Cardiac septum (tissue), 1 donor: ENCODE results near the gene CACFD1. TPM values are rescaled to one million over a fixed set of nuclear protein-coding genes. Genes with fewer than 3 reads are reported as not detected.
"Not testable (repeated sequence)": the region's sequence is repeated elsewhere in the genome, so short reads cannot be mapped to it uniquely, and the experiment has no call there.

ENCODE experiments used
- DNase-seq: peaks from one replicate; pipeline ENCODE4 v3.0.0-alpha.2; 2020; ENCODE audit warnings: low spot score
- intact Hi-C: fragments of 100-400 bp; cut with DNase I; formaldehyde crosslinking; loops from one replicate; pipeline ENCODE4 v1.14.0; 2022
- total RNA-seq: library from RNA; stranded (reverse); fragmentation: NEBNext Ultra II Directional; extraction: Animal tissue kit (Norgen Biotek cat#: 25700); gene quantifications from one replicate; pipeline ENCODE4 v1.2.1, GENCODE V29; 2021
- donor health status: DM: no; HTN: no; CAD: no.

Gene CACFD1
- total RNA-seq, 1 donor from 2014 or later, result 15.0 TPM

GRCh38 chr9:133436681-133437080, 23.1 kb upstream of the CACFD1 start:
- intact Hi-C loops, result no loop called here
- no peak for DNase-seq

GRCh38 chr9:133437753-133438531, 21.8 kb upstream of the CACFD1 start:
- intact Hi-C loops, result no loop called here
- no peak for DNase-seq

- no peak for DNase-seq
- intact Hi-C loops, result no loop called here
These were observed 20.4 kb upstream of the CACFD1 start for GRCh38 chr9:133439337-133439736.

- no peak for DNase-seq
- intact Hi-C loops, result no loop called here
These were observed 18.9 kb upstream of the CACFD1 start for GRCh38 chr9:133440874-133441273.

- no peak for DNase-seq
- intact Hi-C loops, result no loop called here
These were observed 18.2 kb upstream of the CACFD1 start for GRCh38 chr9:133441571-133441970.

DNA sequence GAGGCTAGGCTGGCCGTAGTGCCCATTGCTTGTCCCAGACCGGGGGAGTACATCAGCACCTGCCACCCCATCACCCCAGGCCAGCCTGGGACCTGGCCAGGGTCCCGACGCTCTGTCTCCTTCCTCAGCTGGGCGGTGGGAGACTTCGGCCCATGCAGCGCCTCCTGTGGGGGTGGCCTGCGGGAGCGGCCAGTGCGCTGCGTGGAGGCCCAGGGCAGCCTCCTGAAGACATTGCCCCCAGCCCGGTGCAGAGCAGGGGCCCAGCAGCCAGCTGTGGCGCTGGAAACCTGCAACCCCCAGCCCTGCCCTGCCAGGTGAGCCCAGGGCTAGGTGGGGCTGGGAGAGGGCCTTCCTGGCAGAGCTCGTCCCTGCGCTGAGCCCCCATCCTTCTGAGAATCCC, 16.5 kb upstream of the CACFD1 start:
- intact Hi-C loops, result no loop called here
- no peak for DNase-seq

GRCh38 chr9:133443982-133444381, 15.8 kb upstream of the CACFD1 start:
- intact Hi-C loops, result no loop called here
- no peak for DNase-seq

DNA sequence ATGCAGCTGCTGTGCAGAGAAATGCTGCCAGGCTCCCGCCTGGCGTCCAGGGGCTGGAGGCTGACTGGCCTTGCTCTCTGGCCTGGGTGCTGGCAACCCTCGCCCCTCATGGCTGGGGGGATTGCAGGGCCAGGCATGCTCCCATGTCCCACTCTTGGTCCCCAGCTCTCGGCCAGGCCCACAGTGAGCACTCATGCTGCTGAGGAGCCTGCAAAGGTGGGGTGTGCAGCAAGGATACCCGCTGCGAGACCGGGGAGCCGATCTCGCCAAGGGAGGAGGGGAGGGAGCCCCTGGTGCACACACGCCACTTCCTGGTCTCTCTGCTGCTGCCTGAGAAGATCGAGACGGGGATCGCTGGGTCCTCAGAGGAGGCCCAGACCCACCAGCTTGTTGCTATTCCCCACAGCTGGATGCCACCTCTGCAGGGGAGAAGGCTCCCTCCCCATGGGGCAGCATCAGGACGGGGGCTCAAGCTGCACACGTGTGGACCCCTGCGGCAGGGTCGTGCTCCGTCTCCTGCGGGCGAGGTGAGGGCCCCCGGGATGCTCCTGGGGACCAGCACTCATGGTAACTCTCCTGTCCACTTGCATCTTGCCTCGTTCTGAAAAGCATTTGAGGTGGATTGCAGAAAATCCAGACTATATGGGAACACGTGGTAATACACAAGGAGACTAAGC, 14.3 kb upstream of the CACFD1 start:
- DNase-seq, result no peak
- intact Hi-C loops, result no loop called here

DNA sequence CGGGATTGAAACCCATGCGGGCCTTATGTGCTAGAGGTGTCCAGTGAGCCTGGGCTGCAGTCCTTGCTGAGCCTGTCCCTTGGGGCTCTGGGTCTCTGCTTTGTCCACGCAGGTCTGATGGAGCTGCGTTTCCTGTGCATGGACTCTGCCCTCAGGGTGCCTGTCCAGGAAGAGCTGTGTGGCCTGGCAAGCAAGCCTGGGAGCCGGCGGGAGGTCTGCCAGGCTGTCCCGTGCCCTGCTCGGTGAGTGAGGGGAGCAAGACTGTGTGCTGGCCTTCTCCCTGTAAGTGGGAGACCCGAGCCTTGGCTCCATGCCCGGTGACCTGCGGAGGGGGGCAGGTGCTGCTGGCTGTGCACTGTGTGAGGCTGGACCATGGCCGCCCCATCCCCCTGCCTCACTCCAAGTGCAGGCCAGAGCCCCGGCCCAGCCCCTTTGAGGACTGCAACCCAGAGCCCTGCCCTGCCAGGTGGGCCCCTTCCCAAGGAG, 11.2 kb upstream of the CACFD1 start:
- intact Hi-C loops, result no loop called here
- DNase-seq, result no peak

- DNase-seq, result no peak
- intact Hi-C loops, result no loop called here
These were observed 10.0 kb upstream of the CACFD1 start for GRCh38 chr9:133449760-133450159.

- DNase-seq, result not testable (repeated sequence)
These were observed 7.9 kb upstream of the CACFD1 start for GRCh38 chr9:133451865-133452264.

GRCh38 chr9:133452562-133452961, 7.2 kb upstream of the CACFD1 start:
- DNase-seq, result no peak
- intact Hi-C loops, result no loop called here

More at GRCh38 chr9:133451865-133452264, 7.9 kb upstream of the CACFD1 start:
- intact Hi-C loops, result not testable (repeated sequence)

GRCh38 chr9:133453651-133454050, 6.1 kb upstream of the CACFD1 start:
- no peak for DNase-seq
- intact Hi-C loops, result no loop called here

DNA sequence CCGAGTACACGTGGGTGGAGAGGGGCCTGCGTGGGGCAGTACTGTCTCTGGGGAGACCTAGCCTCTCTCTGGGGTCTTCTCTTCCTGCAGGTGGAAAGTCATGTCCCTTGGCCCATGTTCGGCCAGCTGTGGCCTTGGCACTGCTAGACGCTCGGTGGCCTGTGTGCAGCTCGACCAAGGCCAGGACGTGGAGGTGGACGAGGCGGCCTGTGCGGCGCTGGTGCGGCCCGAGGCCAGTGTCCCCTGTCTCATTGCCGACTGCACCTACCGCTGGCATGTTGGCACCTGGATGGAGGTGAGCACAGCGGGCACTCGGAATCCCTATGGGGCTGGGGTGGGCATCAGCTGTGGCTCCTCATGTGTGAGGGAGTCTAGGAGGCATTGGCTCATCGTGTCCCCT, 5.5 kb upstream of the CACFD1 start:
- no peak for DNase-seq
- intact Hi-C loops, result no loop called here

- intact Hi-C loops, result loop anchor here (5.0 kb wide), 1 partner anchor 38 kb away; the partner anchor contains the start of gene REXO4
- no peak for DNase-seq
These were observed 4.7 kb upstream of the CACFD1 start for GRCh38 chr9:133454943-133455673.

DNA sequence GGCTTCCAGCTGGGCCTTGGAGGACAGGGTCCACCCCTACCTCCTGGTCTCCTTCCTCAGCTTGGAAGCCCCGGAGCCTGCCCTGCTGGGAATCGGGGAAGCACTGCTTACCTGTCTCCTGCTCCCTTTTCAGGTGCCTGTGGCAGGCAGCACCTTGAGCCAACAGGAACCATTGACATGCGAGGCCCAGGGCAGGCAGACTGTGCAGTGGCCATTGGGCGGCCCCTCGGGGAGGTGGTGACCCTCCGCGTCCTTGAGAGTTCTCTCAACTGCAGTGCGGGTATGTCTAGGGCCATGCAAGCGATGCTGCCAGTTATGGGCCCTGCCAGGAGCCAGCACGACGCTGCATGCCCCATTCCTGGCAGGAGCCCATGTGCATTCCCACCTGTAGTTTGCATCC, 3.8 kb upstream of the CACFD1 start:
- intact Hi-C loops, result loop anchor here (5.0 kb wide), 1 partner anchor 39 kb away; the partner anchor contains the start of gene REXO4
- DNase-seq, result no peak

GRCh38 chr9:133456409-133456808, 3.4 kb upstream of the CACFD1 start:
- DNase-seq, result no peak
- intact Hi-C loops, result loop anchor here (5.0 kb wide), 1 partner anchor 39 kb away; the partner anchor contains the start of gene REXO4

- no peak for DNase-seq
- intact Hi-C loops, result loop anchor here (5.0 kb wide), 1 partner anchor 40 kb away; the partner anchor contains the start of gene REXO4
These were observed 2.5 kb upstream of the CACFD1 start for GRCh38 chr9:133457233-133457632.

GRCh38 chr9:133457748-133458147, 2.0 kb upstream of the CACFD1 start:
- intact Hi-C loops, result loop anchor here (5.0 kb wide), 1 partner anchor 40 kb away; the partner anchor contains the start of gene REXO4
- DNase-seq, result no peak
